Measurements from ENCODE around the gene TIMM21.

The TIMM21 gene

DNA sequence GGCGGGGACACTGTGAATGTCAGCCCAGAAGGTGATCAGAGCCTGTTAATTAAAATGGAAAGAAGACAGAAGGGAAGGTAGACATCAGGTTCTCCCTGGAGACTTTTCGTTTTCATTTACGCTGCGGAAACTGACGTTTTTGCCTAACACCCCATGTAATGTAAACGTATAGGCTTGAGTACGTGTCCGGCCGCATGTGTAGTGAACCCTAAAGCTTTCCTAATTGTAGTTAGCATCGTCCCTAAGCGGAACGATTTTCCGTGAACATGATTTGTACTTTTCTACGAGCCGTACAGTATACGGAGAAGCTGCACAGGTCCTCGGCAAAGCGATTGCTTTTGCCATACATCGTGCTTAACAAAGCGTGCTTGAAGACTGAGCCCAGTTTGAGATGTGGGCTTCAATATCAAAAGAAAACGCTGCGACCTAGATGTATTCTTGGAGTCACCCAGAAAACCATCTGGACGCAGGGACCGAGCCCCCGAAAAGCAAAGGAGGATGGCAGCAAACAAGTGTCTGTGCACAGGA, 284 bp downstream of the TIMM21 start:
- no peak for DNase-seq (ENCODE audit: low read depth)

GRCh38 chr18:74149878-74150277, 1.6 kb downstream of the TIMM21 start:
- DNase-seq (ENCODE audit: low read depth) = no peak

- DNase-seq (ENCODE audit: low read depth) = no peak
These were observed 3.9 kb downstream of the TIMM21 start for GRCh38 chr18:74152270-74152669.

DNA sequence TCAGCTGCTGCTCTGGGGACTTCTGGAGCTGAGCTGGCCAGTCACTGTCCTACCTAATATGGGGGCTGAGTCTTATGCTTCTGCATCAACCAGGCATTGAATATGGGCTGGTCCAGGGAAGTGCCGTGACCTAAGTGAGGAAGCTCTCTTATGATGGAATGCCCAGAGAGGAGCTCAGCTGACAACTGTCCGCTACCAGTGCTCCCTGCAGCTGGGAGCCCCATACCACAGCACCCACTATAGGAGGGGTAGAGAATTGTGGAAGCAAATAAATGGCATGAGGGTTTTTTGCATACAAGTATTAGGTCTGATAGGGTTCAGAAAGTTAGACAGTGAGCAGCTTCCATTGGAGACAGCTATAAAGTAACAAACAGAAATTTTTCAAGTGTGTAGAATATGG, 4.5 kb downstream of the TIMM21 start:
- DNase-seq (ENCODE audit: low read depth) = no peak

DNA sequence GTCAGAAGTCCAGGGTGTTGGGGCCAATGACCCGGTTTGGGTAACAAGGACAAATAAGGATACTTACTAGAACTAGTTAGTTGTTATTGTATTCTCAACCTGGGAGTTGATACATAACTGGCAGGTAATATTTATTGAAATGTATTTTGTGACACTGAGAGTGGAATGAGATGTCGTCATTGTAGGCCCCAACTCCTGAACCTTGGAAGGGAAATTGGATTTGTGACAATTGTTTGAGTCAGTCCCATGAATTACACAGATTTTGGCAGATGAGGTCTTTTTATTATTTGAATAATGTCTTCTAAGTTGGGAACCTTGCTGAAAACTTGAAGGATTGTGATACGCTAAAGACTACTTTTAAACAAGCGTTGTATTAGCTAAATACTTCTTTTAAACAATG, 5.1 kb downstream of the TIMM21 start:
- no peak for DNase-seq (ENCODE audit: low read depth)

GRCh38 chr18:74153793-74154192, 5.5 kb downstream of the TIMM21 start:
- DNase-seq (ENCODE audit: low read depth) = no peak

DNA sequence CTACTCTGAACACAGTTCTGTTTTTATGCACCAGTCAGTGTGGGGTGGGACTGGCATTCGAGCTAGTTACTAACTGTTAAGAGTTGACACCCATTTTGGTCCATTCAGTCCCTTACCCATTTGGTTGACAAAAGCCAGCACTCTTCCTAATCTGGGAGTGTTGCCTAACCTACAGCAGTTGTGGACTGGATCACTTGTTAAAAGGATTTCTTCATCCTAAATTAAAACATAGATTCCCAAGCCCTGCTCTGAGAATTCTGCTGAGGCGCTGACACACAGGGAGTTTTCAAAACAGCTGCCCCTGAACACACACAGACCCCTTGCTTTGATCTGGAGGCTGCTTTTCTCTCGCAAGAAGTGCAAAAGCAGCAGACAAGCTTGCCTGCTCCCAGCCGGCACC, 6.4 kb downstream of the TIMM21 start:
- no peak for DNase-seq (ENCODE audit: low read depth)

GRCh38 chr18:74155276-74155675, 7.0 kb downstream of the TIMM21 start:
- DNase-seq (ENCODE audit: low read depth) = no peak

GRCh38 chr18:74163019-74163660, 14.8 kb downstream of the TIMM21 start:
- no peak for DNase-seq (ENCODE audit: low read depth)

- no peak for DNase-seq (ENCODE audit: low read depth)
These were observed 18.1 kb downstream of the TIMM21 start for GRCh38 chr18:74166386-74166785.

DNA sequence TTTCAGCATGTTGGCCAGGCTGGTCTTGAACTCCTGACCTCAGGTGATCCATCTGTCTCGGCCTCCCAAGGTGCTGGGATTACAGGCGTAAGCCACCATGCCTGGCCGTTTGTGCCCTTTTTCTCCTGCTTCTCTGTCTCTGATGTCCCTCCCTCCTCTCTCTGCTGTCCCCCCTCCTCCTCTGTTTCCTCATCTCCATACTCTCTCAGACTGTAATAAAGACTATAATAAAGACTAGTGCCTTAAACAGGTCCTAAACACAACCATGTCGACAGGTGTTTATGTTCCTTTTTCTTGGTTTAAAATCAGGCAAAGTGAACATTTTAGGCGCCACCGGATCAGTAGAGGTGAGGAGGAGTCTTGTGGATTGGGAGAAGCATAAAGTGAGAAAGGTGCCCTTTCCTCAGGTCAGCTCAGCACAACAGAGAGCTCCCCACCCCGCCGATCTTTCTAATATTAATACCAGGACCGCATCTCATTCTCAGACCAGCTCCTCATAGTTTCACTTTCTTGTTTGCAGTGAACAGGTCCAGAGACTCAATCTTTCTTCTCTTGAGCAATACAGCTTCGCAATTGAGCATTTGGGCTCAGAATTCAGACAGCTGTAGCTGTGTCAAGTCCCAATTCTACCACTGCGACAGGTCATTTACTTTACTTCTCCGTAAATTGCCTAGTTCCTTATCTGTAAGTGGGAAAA, 23.7 kb downstream of the TIMM21 start:
- no peak for DNase-seq (ENCODE audit: low read depth)

- DNase-seq (ENCODE audit: low read depth) = no peak
These were observed 24.5 kb downstream of the TIMM21 start for GRCh38 chr18:74172697-74173433.

DNA sequence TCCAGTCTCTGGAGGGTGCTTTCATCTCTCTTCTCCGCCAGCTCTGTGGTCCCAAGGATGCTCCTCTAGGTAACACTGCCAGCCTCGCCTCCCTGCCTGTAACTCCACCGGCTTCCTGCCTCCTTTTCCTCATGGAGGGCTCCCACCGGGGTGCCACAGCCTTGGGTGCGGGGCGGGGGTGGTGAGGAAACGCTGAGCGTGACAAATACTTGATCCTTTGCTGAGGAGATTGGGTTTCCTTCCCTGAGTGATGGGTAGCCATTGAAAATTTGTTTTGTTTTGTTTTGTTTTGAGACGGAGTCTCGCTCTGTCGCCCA, 25.1 kb downstream of the TIMM21 start:
- no peak for DNase-seq (ENCODE audit: low read depth)

- DNase-seq (ENCODE audit: low read depth) = no peak
These were observed 27.3 kb downstream of the TIMM21 start for GRCh38 chr18:74175658-74176057.

GRCh38 chr18:74178884-74179283, 30.6 kb downstream of the TIMM21 start:
- DNase-seq (ENCODE audit: low read depth) = no peak

GRCh38 chr18:74179623-74180199, 31.4 kb downstream of the TIMM21 start:
- DNase-seq (ENCODE audit: low read depth) = no peak

GRCh38 chr18:74182335-74182734, 34.0 kb downstream of the TIMM21 start:
- no peak for DNase-seq (ENCODE audit: low read depth)

DNA sequence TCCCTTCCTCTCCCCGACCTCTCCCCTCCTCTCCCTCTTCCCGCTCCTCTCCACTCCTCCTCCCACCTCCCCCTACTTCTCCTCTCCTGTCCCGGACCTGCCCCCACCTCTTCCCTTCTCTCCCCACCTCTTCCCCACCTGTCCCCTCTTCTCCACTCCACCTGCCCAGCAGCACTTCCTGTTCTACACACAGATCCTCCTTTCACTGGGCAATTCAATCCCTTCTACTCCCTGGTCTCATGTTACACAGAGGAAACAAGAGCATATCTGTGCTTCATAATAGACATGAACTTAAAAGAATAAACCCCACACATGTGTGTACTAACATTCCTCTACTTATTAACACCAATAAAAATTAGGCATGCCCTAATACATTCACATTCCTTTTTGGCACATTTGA, 34.8 kb downstream of the TIMM21 start:
- no peak for DNase-seq (ENCODE audit: low read depth)

GRCh38 chr18:74184875-74185274, 36.6 kb downstream of the TIMM21 start:
- no peak for DNase-seq (ENCODE audit: low read depth)

DNA sequence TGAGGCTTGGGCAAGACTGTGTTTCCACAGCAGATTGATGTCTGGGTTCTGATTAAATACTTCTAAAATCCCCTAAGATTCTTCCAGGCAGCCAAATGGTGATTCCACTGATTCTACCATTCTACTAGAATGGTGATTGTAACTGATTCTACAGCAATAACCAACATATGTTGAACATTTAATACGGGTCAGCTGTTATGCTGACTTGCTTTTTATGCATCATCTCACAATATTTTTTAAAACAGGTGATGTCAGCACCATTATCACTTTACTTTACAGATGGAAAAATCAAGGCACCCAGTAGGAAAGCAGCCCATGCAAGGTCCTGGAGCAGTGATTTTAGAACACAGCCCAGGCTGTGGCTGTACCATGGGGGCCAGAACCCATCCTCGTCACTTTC, 37.5 kb downstream of the TIMM21 start:
- no peak for DNase-seq (ENCODE audit: low read depth)

- no peak for DNase-seq (ENCODE audit: low read depth)
These were observed 38.3 kb downstream of the TIMM21 start for GRCh38 chr18:74186661-74187060.

GRCh38 chr18:74190086-74190485, 41.8 kb downstream of the TIMM21 start:
- DNase-seq (ENCODE audit: low read depth) = no peak

- no peak for DNase-seq (ENCODE audit: low read depth)
These were observed 43.3 kb downstream of the TIMM21 start for GRCh38 chr18:74191577-74191976.
